Measurements from ENCODE around the gene LRP2BP.
"Not testable (repeated sequence)": the region's sequence is repeated elsewhere in the genome, so short reads cannot be mapped to it uniquely, and the experiment has no call there.

The LRP2BP gene

DNA sequence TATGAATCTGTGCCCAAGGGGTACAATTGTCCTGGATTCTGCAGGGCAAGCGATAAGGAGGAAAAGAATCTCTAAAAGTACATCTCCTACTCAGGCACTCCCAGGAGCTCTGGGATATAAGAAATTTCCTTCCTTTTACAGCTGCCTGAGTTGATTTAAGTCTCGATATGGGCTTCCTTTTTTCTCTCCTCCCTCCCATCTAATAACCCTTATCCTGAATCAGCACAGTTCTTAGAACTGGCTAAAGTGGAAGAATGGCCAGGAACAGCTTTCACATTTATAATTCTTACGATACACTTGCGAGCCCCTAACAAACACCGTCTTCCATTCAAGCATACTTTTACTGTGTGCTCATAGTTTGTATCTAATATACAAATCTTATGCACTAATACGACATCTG lies 21.2 kb downstream of the LRP2BP start:
- TF ChIP-seq, protein P1, sequence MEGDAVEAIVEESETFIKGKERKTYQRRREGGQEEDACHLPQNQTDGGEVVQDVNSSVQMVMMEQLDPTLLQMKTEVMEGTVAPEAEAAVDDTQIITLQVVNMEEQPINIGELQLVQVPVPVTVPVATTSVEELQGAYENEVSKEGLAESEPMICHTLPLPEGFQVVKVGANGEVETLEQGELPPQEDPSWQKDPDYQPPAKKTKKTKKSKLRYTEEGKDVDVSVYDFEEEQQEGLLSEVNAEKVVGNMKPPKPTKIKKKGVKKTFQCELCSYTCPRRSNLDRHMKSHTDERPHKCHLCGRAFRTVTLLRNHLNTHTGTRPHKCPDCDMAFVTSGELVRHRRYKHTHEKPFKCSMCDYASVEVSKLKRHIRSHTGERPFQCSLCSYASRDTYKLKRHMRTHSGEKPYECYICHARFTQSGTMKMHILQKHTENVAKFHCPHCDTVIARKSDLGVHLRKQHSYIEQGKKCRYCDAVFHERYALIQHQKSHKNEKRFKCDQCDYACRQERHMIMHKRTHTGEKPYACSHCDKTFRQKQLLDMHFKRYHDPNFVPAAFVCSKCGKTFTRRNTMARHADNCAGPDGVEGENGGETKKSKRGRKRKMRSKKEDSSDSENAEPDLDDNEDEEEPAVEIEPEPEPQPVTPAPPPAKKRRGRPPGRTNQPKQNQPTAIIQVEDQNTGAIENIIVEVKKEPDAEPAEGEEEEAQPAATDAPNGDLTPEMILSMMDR (IDR thresholded peaks at IDR 0.05; ENCODE audit: insufficient read depth, missing control alignments), result no peak
- no peak for DNase-seq (ENCODE audit: insufficient read length, low spot score)
- FAIRE-seq, result no peak

DNA sequence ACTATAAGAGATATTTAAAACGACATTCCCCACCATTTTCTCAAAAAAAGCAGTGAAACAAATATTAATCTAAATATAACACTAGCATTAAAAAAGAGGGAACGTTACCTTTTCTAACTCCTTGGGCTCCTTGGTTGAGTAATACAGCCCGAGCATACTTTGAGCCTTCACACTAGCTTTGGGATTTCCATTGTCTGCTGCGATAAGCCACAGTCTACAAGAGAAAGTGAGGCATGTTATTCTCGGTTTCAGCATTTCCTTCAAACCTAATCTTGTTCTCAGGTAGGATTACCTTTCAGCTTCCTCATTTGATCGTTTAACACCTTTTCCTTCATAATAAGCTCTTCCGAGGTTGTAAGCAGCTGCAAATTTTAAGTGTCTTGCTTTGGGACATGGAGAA lies 21.7 kb downstream of the LRP2BP start:
- DNase-seq (ENCODE audit: insufficient read length, low spot score) (no peak), FAIRE-seq (no peak)
- TF ChIP-seq, protein P1 (IDR thresholded peaks at IDR 0.05; ENCODE audit: insufficient read depth, missing control alignments), result no peak

DNA sequence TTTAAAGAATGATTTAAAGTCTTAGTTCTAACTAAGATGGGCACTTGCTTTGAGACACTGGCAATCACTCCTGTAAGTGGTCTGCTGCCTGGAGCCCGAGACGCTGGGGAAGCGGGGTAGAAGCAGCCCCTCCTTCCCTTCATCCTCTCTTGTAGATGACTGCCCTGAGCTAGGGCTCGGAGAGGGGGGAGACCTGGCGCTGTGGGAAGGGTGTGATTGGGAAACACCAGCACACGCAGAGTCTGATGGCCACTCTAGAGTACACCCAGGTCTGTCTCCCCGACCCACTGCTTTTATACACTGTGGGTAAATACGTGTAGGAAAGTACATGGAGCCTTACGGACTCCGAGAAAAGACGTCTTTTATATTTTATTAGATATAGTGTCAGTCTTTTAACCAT lies 24.0 kb downstream of the LRP2BP start:
- TF ChIP-seq, protein P1 (IDR thresholded peaks at IDR 0.05; ENCODE audit: insufficient read depth, missing control alignments), result no peak
- FAIRE-seq (no peak), DNase-seq (ENCODE audit: insufficient read length, low spot score) (no peak)

DNA sequence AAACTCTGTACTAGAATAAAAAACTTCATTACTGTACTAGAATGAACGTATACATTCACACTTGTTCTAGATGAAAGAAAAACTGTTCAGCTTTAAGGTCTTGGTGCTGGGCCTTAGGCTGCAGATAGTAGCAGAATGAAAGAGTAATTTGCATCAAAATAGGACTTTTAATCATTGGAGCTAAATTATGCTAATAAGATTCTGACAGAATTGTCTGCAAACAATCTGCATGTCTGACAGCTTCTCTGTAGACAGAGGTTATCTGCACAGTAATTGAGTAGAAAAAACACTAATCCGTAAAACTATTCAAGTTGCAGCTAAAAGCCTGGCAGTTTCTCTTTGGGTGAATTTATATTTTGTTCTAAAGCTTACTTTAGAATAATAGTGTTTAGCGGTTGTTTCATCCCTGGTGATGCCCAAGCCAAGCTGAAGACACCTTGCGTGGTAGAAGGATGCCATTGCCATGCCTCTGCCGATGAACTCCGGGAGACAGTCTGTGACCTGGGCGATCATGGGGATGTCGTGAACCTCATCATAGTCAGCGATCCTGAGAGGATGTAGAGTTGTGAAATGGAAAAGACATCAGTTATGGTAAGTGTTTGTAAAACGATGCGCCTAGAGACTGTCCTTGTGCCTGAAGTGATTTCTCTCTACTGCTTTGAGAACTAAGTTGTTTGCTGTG lies 25.3 kb downstream of the LRP2BP start:
- TF ChIP-seq, protein P1 (IDR thresholded peaks at IDR 0.05; ENCODE audit: insufficient read depth, missing control alignments), result no peak
- no peak for DNase-seq (ENCODE audit: insufficient read length, low spot score)
- no peak for FAIRE-seq

DNA sequence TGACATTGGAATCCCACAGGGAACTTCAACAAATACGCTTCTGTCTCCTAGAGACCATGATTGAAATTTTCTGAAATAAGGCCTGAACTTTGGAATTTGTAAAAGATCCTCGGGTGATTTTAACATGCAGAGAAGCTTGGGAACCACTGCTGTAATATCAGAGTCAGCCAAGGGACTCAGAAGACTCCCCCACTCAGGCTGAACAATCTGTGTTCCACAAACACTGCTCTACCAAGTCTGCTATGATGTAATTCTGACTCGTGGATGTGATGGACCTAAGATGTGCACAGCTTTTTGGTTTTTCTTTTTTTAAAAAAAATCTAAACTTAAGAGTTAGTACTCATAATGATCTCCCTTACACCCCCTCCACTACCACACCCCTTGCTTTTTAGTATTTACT lies 26.0 kb downstream of the LRP2BP start:
- FAIRE-seq, result no peak
- TF ChIP-seq, protein P1 (IDR thresholded peaks at IDR 0.05; ENCODE audit: insufficient read depth, missing control alignments), result no peak
- no peak for DNase-seq (ENCODE audit: insufficient read length, low spot score)

DNA sequence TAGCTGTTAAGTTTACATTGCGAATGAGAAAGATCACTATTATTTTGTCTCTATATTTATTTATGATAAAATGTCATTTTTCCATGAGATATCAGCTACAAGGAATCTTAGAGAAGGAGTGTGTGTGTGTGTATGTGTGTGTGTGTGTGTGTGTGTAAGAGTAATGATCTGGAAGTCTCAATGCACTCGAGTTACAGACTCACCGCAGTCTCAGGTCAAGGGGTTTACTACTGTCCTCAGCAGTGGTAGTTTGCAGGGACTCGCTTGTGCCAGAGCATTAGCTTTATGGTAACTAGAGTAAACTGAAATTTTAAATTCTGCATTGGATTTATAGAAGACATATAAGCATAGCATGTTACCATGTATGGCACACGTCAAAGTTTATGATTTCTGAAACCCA lies 30.8 kb downstream of the LRP2BP start:
- FAIRE-seq, result no peak
- no peak for DNase-seq (ENCODE audit: insufficient read length, low spot score)
- TF ChIP-seq, protein P1 (IDR thresholded peaks at IDR 0.05; ENCODE audit: insufficient read depth, missing control alignments), result no peak

DNA sequence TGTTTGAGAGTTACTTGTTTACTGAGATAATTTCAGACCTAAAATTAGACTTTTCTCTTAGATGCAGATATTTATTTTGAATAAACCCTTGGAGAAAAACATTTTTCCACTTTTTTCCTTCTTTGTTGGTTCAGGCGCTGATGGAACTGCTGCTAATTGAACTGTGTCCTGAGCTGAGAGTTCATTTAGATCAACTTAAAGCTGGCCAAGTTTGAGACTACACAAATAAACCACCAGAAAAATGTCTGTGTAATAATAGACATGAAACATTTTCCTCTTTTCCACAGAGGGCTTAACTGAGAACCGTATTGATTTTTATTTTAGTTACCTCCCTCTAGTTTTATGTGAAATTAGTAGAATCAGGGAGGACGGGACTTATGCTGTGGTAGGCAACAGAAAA lies 32.5 kb downstream of the LRP2BP start:
- no peak for FAIRE-seq
- TF ChIP-seq, protein P1 (IDR thresholded peaks at IDR 0.05; ENCODE audit: insufficient read depth, missing control alignments), result no peak
- DNase-seq (ENCODE audit: insufficient read length, low spot score), result no peak

DNA sequence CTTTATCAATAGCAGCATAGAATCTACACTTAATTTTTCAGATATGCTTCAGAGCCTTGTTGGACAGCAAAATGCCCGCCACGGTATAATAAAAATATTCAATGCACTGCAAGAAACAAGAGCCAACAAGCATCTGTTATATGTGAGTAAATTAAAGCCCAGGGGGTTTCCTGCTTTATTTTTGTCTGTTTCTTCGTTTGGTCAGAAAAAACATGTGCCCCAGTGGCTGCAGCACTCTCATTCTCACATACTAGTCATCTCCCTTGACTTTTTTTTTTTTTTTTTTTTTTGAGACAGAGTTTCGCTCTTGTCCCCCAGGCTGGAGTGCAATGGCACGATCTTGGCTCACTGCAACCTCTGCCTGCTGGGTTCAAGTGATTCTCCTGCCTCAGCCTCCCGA lies 33.2 kb downstream of the LRP2BP start:
- FAIRE-seq; DNase-seq (ENCODE audit: insufficient read length, low spot score): not testable (repeated sequence)

Measured in D721Med (cell line).